Ureter (tissue), 1 donor: ENCODE measurements around the gene POMT2. TPM values are rescaled to one million over a fixed set of nuclear protein-coding genes. Genes with fewer than 3 reads are reported as not detected.
"Not testable (repeated sequence)": the region's sequence is repeated elsewhere in the genome, so short reads cannot be mapped to it uniquely, and the experiment has no call there.

ENCODE experiments used
- DNase-seq: peaks from one replicate; pipeline ENCODE4 v3.0.0-alpha.2; 2020; ENCODE audit warnings: low spot score
- total RNA-seq: library from RNA; stranded (reverse); gene quantifications from one replicate; pipeline ENCODE4 v1.2.4, GENCODE V29; 2023
- donor health status: DM: yes; HTN: yes; CAD: no.

Gene POMT2, protein sequence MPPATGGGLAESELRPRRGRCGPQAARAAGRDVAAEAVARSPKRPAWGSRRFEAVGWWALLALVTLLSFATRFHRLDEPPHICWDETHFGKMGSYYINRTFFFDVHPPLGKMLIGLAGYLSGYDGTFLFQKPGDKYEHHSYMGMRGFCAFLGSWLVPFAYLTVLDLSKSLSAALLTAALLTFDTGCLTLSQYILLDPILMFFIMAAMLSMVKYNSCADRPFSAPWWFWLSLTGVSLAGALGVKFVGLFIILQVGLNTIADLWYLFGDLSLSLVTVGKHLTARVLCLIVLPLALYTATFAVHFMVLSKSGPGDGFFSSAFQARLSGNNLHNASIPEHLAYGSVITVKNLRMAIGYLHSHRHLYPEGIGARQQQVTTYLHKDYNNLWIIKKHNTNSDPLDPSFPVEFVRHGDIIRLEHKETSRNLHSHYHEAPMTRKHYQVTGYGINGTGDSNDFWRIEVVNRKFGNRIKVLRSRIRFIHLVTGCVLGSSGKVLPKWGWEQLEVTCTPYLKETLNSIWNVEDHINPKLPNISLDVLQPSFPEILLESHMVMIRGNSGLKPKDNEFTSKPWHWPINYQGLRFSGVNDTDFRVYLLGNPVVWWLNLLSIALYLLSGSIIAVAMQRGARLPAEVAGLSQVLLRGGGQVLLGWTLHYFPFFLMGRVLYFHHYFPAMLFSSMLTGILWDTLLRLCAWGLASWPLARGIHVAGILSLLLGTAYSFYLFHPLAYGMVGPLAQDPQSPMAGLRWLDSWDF
- total RNA-seq, result 37.6 TPM

DNA sequence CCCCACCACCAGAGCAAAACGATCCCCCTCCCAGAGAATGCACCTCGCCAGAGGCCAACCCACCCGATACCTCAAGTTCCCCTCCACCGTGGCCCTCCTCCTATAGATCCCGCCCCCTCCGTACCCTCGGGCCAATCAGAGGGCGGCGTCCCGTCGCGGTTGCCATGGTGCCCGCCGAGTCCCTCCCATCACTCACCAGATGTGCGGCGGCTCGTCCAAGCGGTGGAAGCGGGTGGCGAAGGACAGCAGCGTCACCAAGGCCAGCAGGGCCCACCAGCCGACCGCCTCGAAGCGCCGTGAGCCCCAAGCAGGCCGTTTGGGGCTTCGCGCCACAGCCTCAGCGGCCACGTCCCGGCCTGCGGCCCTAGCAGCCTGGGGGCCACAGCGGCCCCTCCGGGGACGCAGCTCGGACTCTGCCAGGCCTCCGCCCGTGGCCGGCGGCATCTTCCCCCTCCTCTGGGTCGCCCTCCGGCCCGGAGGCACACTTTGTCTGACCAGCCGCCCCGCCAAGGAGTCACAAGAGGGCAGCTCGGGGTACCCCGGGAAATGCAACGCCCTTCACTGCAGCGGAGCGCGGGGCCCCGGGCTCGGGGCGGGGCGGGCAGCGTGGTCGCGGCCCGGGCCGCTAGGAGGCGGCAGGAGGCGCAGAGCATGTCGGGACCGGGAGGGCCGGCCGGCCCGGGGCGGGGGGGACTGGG, at the start of gene POMT2:
TSS of gene POMT2 (minus strand) at position 646 of the 698 bp plus-strand sequence. CDS start at position 444, 202 bp downstream.
- DNase-seq, result peak; percentile 95

DNA sequence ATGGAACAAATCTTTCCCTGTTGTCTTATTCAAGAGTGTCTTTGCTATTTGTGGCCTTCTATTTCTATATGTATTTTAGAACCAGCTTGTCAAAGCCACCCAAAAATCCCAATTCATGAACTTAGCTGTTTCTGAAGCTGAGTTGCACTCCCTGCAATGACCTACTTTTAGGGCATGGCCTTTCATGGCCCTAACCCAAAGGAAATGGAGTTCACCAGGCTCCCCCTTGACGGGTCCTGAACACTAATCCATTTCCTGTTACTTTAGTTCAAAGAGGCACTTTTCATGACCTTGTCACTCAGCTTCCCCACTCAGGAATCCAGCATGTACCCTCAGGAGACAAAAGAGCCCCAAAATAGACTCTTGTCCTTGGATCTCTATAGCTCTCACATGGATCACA, 48.6 kb upstream of the POMT2 start:
- no peak for DNase-seq

DNA sequence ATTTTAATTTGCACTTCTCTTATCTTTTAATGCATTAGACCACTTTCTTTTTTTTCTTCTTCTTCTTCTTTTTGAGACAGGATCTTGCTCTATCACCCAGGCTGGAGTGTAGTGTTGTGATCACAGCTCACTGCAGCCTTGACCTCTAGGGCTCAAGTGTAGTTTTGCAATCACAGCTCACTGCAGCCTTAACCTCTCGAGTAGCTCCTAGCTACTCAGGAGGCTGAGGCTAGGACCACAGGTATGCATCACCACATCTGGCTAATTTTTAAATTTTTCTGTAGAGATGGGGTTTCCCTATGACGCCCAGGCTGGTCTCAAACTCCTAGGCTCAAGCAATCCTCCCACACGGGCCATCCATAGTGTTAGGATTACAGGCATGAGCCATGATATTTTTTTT, 43.5 kb upstream of the POMT2 start:
- no peak for DNase-seq

DNA sequence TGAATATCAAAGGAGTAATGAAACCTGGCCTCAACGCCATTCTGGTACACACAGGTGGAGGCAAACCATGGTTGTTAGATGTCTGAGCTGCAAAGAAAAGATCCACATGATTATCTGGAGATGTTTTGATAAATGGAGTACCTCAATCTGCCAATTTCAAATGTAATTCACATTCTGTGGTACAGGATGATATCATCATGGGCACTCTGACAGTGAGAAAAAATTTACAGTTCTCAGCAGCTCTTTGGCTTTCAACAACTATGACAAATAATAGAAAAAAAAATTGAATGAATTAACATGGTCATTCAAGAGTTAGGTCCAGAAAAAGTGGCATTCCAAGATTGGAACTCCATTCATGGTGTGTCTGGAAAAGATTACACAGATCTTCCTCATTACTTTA, 38.9 kb upstream of the POMT2 start:
- DNase-seq, result no peak

DNA sequence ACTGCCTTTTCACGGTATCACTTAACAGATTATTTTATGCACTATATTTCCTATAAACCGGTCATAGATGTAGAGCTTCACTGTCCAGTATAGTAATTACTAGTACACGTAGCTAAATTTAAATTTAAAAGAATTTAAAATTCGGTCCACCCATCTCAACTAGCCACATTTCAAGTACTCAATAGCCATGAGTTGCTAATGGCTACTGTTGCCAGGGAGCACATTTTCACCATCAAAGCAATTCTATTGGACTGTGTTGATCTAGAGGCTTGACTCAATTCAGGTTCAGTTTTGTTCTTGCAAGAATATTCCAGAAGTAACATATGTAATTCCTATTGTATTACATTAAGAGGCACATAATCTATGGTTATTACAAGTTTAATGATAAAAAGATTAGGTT, 36.2 kb upstream of the POMT2 start:
- no peak for DNase-seq

DNA sequence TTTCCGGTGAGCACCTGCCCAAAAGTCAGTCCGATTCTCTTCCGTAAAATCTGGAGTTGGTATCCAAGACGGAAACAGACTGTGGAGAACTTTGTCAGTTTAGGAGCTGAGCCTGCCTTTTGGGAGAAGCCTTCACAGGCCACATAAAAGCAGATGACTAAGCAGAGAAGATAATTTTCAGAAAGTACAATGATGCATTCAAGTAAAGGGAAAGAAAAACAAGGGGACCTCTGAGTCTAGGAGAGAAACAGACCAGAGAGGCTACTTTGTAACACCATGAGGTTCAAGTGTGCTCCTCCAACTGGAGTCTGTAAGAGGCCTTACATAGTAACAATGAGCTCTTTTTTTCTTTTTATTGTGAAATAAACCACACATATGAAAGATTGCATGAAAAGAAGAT, 35.1 kb upstream of the POMT2 start:
- DNase-seq, result no peak

DNA sequence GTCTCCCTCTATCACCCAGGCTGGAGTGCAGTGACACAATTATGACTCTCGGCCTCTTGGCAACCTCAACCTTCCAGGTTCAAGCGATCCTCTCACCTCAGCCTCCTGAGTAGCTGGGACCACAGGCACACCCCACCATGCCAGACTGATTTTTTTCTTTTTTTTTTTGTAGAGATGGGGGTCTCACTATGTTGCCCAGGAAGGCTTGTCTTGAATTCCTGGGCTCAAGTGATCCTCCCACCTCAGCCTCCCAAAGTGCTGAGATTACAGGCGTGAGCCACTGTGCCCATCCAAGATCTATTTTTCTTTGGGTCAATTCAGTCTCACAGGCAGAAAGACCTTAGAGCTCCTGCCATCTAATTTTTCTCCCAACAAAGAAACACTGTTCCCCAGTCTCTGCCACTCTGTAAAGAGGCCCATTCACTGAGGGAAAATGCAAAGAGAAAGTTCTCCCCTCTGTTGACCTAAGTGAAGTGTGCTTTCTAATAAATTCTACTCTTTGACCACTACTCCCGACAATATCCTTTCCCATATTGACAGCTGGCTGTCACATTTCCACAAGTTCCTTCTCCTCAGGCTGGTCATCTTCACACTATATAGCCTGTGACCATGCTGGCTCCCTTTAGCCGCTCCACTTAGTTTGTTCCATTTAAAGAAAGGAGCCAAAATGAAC, 32.9 kb upstream of the POMT2 start:
- no peak for DNase-seq

DNA sequence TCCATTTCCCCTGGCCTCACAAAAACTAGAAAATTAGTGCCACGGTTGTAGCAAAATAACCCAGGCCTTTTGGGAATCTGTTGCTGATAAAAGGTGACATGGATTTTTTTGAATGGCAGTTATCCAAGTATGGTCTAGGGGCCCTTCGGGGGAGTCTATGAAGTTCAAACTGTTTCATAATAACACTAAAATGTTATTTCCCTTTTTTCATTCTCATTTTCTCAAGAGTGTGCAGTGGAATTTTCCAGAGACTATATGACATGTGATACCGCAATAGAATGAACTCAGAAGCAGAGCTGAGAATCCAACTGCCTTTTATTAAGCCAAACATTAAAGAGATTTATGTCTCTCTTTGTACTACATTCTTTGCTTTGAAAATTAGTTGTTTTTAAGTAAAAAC, 27.1 kb upstream of the POMT2 start:
- DNase-seq, result no peak

DNA sequence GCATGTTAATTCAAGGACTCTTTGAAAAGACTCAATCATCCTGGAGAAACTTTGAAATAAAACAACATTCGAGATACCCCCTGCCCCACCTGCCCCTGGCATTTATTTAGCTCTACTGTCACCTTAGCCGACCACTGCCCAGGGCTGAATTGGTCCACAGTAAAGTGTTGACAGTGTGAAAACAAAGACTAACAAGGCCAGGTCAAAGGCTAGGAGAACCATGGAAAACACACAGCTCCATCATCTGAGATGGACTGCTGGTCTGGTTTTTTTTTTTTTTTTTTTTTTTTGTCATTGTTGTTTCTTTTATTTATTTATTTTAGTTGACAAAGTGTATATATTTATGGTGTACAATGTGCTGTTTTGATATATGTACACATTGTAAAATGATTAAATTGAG, 25.8 kb upstream of the POMT2 start:
- DNase-seq, result no peak

DNA sequence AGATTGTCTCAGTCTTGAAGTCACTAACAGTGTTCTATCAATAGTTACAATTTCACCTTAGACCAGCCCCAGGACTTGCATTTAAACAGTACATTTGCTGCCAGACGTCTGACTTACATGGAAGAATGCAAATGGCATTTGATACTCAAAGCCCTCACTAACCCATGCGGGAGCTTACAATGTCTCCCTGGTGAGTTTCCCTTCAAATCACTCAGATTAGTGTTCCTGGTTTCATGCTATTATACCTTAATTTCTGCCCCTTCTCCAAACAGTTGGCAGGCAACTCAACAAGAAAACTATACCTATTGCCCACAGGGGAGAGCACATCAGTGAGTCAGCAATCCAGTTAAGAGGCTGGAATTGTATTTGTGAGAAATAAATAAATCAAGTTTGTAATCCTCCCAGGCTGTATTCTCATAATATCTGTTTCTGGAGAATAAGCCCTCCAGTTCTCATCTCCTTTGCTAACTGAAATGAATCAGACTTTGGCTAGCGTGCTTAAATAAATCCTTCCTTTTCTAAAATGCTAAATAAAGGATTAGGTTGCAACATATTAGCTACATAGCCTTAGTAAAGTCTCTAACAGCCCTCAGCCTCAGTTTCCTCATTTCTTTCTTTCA, 23.8 kb upstream of the POMT2 start:
- DNase-seq, result no peak

DNA sequence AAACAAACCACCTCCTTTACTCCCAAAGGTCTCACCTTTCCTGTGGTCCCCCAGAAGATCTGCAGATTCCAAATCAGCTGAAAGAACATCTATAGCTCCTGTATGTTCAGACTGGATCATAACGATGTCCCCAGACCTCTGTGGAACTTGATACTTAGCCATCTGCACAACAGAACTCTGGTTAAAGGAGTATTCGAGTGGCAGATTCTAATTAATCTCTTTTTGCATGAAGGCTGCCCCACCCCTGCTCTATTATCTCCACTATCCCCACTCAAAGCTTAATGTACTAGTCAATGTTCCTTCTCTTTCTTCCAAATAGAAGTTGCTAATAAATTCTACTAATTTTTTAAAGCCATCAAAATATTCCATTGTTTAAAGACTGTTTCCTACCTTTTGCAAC, 23.0 kb upstream of the POMT2 start:
- no peak for DNase-seq

DNA sequence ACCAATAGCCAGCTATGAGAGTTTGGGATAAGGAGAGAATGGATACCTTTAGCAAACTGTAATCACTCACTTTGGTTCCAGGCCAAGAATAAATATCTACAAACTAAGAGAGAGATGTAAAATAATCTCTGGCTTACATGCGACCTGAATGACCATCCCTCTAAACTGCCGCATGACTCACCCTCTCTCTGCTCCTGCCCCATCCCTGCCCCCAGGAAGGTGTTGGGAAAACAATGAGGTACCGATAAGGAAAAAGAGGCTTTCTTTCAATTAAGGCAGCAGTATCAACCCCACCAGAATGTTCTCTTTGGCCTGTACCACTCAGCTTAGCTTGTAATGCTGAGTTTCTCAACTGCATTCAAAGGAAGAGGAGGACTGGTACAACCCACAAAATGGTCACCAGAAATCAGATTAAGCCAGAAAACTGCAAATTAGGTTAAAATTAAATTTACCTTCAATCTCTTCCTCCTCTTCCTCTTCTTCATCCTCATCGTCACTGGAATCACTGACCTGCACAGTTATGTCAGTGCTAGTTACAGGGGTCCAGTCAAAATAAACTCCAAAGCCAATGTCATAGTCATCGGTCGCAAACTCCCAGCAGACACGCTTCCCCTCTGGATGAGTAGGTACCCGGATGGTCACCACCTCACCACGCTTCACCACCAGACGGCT, 22.2 kb upstream of the POMT2 start:
- no peak for DNase-seq

DNA sequence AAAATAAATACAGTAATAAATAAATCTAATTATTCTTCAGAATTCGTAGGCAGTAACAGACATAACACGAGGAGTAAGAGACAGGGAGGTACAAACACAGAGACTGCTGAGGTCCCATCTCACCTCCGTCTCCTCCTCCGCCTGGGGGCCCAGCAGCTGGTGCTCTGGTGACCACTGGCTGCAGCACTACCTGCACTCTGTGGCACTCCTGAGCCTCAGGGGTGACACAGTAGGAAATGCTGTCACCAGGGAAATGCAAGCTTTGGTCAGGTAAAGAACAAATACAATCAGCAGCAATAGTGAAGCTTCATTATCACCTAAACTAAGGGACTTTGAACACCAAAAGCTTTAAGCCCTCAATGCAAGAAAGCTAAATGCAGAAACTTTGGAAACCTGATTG, 19.7 kb upstream of the POMT2 start:
- DNase-seq, result no peak

DNA sequence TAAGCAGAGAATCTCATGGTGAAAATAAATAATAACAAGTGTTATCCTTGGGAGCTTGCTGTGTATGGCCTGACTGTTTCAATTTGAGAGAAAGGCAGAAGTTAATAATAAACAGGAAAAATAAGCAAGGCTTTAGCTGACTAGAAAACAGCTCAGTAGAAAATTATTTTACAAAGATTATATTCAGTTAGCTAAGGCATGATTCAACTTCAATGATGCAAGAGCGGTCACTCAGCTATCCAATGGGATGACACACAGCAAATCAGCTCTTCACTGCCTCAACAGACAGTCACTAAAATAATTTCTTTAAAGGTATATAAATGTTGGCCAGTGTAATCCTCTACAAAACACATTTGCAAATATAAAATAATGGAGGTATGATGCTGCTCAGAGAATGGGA, 18.7 kb upstream of the POMT2 start:
- no peak for DNase-seq

DNA sequence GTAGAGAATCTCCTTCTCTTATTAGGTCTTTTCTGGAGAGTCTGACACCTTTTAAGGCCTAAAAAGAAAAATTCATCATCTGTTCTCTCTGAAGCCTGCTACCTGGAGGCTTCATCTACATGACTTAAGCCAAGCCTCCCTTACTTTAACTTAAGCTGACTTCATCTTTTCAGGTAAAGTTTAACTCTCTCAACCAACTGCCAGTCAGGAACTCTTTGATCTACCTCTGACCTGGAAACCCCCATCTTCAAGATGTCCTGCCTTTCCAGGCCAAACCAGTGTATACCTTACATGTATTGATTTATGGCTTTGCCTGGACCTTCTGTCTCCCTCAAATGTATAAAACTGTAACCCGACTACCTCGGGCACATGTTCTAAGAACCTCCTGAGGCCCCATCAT, 17.6 kb upstream of the POMT2 start:
- DNase-seq, result no peak

DNA sequence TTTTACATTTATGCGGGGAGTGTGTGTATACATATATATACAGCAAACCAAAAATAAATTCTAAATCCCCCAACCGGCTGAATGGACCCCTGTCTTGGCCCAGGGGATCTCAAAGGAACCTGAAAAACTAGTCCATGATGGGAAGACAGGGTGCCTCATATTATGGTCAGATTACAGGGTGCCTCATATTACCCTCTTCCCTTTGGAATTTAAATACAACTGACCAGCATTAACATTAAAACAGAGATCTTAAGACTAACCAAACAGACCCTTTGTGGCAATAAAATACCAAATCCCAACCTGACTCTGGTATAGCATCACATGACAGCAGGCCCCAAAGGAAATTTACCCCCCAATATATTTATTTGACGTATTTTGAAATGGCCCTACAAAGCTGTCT, 17.2 kb upstream of the POMT2 start:
- DNase-seq, result no peak

DNA sequence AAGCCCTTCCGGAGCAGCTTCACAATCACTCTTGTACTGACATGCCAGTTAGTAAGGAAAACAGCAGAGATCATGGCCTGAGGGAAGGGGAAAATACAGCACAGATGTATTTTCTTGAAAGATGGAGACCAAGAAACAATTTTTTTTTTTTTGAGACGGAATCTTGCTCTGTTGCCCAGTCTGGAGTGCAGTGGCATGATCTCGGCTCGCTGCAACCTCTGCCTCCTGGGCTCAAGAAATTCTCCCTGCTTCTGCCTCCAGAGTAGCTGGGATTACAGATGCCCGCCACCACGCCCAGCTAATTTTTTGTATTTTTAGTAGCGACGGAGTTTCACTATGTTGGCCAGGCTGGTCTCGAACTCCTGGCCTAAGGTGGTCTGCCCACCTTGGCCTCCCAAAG, 16.6 kb upstream of the POMT2 start:
- not testable (repeated sequence) for DNase-seq

DNA sequence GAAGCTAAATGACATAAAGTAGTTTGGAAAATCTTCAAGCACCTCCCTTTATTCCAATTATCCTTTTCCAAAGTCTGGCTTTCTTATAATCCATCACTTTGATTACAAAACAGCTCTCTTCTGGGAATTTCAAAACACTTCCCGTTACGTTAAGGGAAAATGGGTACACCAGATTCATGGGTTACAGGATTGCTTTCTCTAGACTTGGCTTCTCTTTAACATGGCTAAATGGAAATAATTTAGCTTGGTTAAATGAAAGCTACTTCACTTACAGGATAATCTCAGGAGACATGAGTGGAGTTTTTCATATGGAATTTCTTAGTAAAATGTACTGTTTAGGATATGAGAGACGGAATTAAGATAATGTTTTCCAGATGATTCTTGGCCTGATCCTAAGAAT, 14.9 kb upstream of the POMT2 start:
- no peak for DNase-seq

DNA sequence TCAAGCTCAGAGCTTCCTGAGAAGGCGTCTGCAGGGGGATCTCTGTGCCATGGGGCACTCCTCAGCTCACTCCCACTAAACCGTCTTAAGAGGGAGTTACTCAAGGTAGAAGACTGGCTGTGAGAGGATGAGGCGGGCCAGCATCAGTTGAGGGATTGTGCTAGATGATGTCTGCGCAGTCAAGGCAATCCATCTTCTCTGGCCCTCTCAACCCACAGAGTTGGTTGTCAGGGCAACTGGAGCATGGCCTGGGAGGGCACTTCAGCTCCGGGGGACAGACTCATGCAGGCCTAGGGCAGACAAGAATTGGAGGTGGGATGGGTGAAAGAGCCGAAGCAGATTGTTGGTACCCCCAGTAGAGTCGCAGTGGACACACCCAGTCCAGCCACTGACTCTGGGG, 9.2 kb upstream of the POMT2 start:
- no peak for DNase-seq

DNA sequence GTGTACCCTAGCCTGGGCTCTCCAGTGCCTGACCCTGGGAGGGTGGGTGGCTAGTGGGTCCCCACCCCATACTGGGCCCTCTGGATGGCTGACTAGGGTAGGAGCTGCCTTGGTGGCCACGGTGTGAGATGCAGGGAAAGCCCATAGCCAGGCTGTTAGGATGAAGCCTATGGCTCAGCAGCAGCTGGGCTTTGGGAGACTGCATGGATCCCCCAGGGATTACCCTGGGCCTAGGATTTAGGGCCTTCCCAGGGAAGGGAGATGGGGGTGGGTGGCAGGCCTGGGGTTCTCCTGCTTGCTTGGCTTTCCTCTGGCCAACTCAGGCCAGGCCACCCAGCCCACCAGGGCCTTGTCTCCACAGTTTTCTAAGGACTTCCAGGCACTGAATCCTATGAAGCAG, 6.4 kb upstream of the POMT2 start:
- DNase-seq, result no peak

DNA sequence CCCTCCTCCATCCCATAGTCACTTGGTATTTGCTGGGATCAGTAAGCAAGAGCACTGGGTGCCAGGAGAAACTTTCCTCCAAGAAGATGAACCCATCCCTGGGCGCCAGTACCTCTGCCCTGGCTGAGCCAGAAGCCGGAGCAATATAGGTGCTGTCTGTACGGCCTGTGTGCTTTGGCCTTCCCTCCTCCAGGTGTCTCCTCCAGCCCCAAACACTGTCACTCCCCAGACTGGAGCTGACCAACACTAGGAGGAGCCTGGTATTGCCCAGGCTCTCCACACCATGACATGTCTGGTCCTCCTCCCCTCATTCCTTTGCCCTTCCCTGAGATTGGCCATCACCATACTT, 5.0 kb upstream of the POMT2 start:
- DNase-seq, result no peak
